PC-9 (cell line): Measurements from ENCODE around the gene R3HCC1L. TPM values are rescaled to one million over a fixed set of nuclear protein-coding genes. Genes with fewer than 3 reads are reported as not detected.

Experiments
- BruUV-seq: library from RNA; stranded (reverse); fragments of 400-500 nt; replicated peaks from 2 replicates; lab custom pipeline; 2021; lab: Mats Ljungman, UMichigan
- CTCF ChIA-PET: fragments of 300-600 bp; sonication (Branson Sonifier 250); formaldehyde crosslinking; loops from one replicate; lab custom pipeline; 2022; ENCODE audit warnings: antibody characterized with exemption; lab: Charles Lee
- POLR2A ChIA-PET: fragments of 300-600 bp; sonication (Branson Sonifier 250); formaldehyde crosslinking; loops from one replicate; lab custom pipeline; 2022; ENCODE audit warnings: antibody characterized with exemption; ENCODE audit not compliant: unreplicated experiment; lab: Charles Lee
- DNase-seq, 2 experiments: peaks; one replicate each; pipeline versions ENCODE4 v3.0.0 to v3.0.0-alpha.2; 2015 to 2022; ENCODE audit warnings: mixed read lengths in 1 of 2
- H2AFZ ChIP-seq: fragments of 200-600 bp; sonication (generic); 2 replicates; pipeline ENCODE4 v1.8.1; 2017; ENCODE audit warnings: antibody characterized with exemption
- H3F3A ChIP-seq: fragments of 200-600 bp; sonication (generic); 2 replicates; pipeline ENCODE4 v1.8.1; 2017; ENCODE audit warnings: antibody characterized with exemption, mild to moderate bottlenecking, low read depth; ENCODE audit not compliant: insufficient read depth
- H3K27ac ChIP-seq: fragments of 200-600 bp; sonication (generic); 2 replicates; pipeline ENCODE4 v1.6.1; 2016; ENCODE audit warnings: mixed run types
- H3K27me3 ChIP-seq: fragments of 200-600 bp; sonication (generic); 2 replicates; pipeline ENCODE4 v1.6.1; 2016; ENCODE audit warnings: low read depth, mixed run types; ENCODE audit not compliant: insufficient read depth
- H3K36me3 ChIP-seq: fragments of 200-600 bp; sonication (generic); 2 replicates; pipeline ENCODE4 v1.6.1; 2016; ENCODE audit warnings: low read depth, mixed run types
- H3K4me1 ChIP-seq: fragments of 200-600 bp; sonication (generic); replicated peaks from 2 replicates; pipeline ENCODE4 v1.6.1; 2016; ENCODE audit warnings: mixed run types; ENCODE audit not compliant: insufficient read depth
- H3K4me2 ChIP-seq: fragments of 200-600 bp; sonication (generic); 2 replicates; pipeline ENCODE4 v1.6.1; 2017; ENCODE audit warnings: mixed run types
- H3K4me3 ChIP-seq: fragments of 200-600 bp; sonication (generic); 2 replicates; pipeline ENCODE4 v1.6.1; 2016; ENCODE audit warnings: mixed run types
- H3K79me2 ChIP-seq: fragments of 200-600 bp; sonication (generic); 2 replicates; pipeline ENCODE4 v1.6.1; 2017; ENCODE audit warnings: low read depth, mixed run types
- H3K9me2 ChIP-seq: fragments of 200-600 bp; sonication (generic); 2 replicates; pipeline ENCODE4 v1.8.1; 2017; ENCODE audit warnings: mild to moderate bottlenecking; ENCODE audit not compliant: insufficient read depth
- H3K9me3 ChIP-seq: fragments of 200-600 bp; sonication (generic); 2 replicates; pipeline ENCODE4 v1.8.1; 2016; ENCODE audit warnings: low read depth; ENCODE audit not compliant: insufficient read depth
- H4K20me1 ChIP-seq: fragments of 200-600 bp; sonication (generic); 2 replicates; pipeline ENCODE4 v1.8.1; 2017; ENCODE audit not compliant: insufficient read depth
- CTCF ChIP-seq: fragments of 200-600 bp; sonication (generic); conservative IDR thresholded peaks from 2 replicates; pipeline ENCODE4 v1.6.1; 2017; ENCODE audit warnings: mixed run types, antibody characterized with exemption, mild to moderate bottlenecking, moderate library complexity
- EZH2 ChIP-seq: fragments of 200-600 bp; sonication (generic); IDR thresholded peaks from 2 replicates; pipeline ENCODE4 v1.8.0; 2017; ENCODE audit warnings: antibody characterized with exemption, low read depth
- intact Hi-C: fragments of 100-400 bp; cut with micrococcal nuclease; formaldehyde crosslinking; loops from one replicate; pipeline ENCODE4 v1.10.0; 2022; ENCODE audit not compliant: unreplicated experiment
- total RNA-seq: library from RNA; stranded (reverse); gene quantifications from 2 replicates; pipeline ENCODE4 v1.2.3, GENCODE V29; 2021

R3HCC1L gene
- total RNA-seq, 1 experiment from 2014 or later: 7.0 TPM

GRCh38 chr10:98196985-98197384, 62.5 kb downstream of the R3HCC1L start:
- Histone ChIP-seq H3K36me3 (no peaks in the 10 kb centered on the region), H3K9me3 (no peaks in the 10 kb centered on the region), H3K4me3 (no peak overlapping the region), H3K9me2 (no peaks in the 10 kb centered on the region), H3K27me3 (no peaks in the 10 kb centered on the region), H3K79me2 (no peaks in the 10 kb centered on the region), H3K4me2 (no peak overlapping the region), H4K20me1 (no peaks in the 10 kb centered on the region), H3F3A (no peaks in the 10 kb centered on the region), H2AFZ (no peak overlapping the region), H3K27ac (no peak overlapping the region), H3K4me1 (no peaks in the 10 kb centered on the region)
- TF ChIP-seq EZH2: no peak
- no peak for TF ChIP-seq CTCF
- POLR2A ChIA-PET: no interaction called here
- BruUV-seq: no TSS peak
- DNase-seq: no peak
- intact Hi-C loops: no loop called here
- CTCF ChIA-PET: no interaction called here

GRCh38 chr10:98201760-98202159, 67.3 kb downstream of the R3HCC1L start:
- H3K27ac ChIP-seq: no peak overlapping the region
- H3F3A ChIP-seq: no peaks in the 10 kb centered on the region
- ChIA-PET POLR2A (interaction anchor here (0.7 kb wide), 1 partner anchor 44 kb away, joined by 7 read pairs; no protein-coding TSS in a partner anchor), CTCF (no interaction called here)
- no peak overlapping the region for H2AFZ ChIP-seq
- no peak for TF ChIP-seq EZH2
- no peaks in the 10 kb centered on the region for H4K20me1 ChIP-seq
- no peaks in the 10 kb centered on the region for H3K27me3 ChIP-seq
- no peak for DNase-seq
- BruUV-seq: no TSS peak
- no peak overlapping the region for H3K4me2 ChIP-seq
- H3K4me3 ChIP-seq: no peak overlapping the region
- H3K9me3 ChIP-seq: no peaks in the 10 kb centered on the region
- no peaks in the 10 kb centered on the region for H3K79me2 ChIP-seq
- no peaks in the 10 kb centered on the region for H3K36me3 ChIP-seq
- H3K9me2 ChIP-seq: no peaks in the 10 kb centered on the region
- H3K4me1 ChIP-seq: no peaks in the 10 kb centered on the region
- intact Hi-C loops: no loop called here

GRCh38 chr10:98202378-98202777, 67.9 kb downstream of the R3HCC1L start:
- no peaks in the 10 kb centered on the region for H3K9me2 ChIP-seq
- H3K4me1 ChIP-seq: no peaks in the 10 kb centered on the region
- no peaks in the 10 kb centered on the region for H4K20me1 ChIP-seq
- H3K27me3 ChIP-seq: no peaks in the 10 kb centered on the region
- CTCF ChIA-PET: no interaction called here
- no peaks in the 10 kb centered on the region for H3F3A ChIP-seq
- TF ChIP-seq EZH2: no peak
- no peak for TF ChIP-seq CTCF
- H2AFZ ChIP-seq: no peak overlapping the region
- no TSS peak for BruUV-seq
- POLR2A ChIA-PET: no interaction called here
- no peak overlapping the region for H3K4me3 ChIP-seq
- intact Hi-C loops: no loop called here
- no peaks in the 10 kb centered on the region for H3K36me3 ChIP-seq
- no peak overlapping the region for H3K4me2 ChIP-seq
- H3K27ac ChIP-seq: no peak overlapping the region
- no peak for DNase-seq
- H3K9me3 ChIP-seq: no peaks in the 10 kb centered on the region
- H3K79me2 ChIP-seq: no peaks in the 10 kb centered on the region

- BruUV-seq: no TSS peak
Observed at GRCh38 chr10:98205351-98205750, 70.9 kb downstream of the R3HCC1L start.

More at GRCh38 chr10:98205351-98205750, 70.9 kb downstream of the R3HCC1L start:
- POLR2A ChIA-PET: no interaction called here
- H3K4me1 ChIP-seq: no peaks in the 10 kb centered on the region
- no peaks in the 10 kb centered on the region for H4K20me1 ChIP-seq
- H3F3A ChIP-seq: no peaks in the 10 kb centered on the region
- H3K27me3 ChIP-seq: no peaks in the 10 kb centered on the region
- H3K9me2 ChIP-seq: no peaks in the 10 kb centered on the region
- no peaks in the 10 kb centered on the region for H3K36me3 ChIP-seq
- no peak overlapping the region for H2AFZ ChIP-seq
- intact Hi-C loops: no loop called here
- H3K4me3 ChIP-seq: no peak overlapping the region
- CTCF ChIA-PET: no interaction called here
- H3K79me2 ChIP-seq: no peaks in the 10 kb centered on the region
- no peak overlapping the region for H3K4me2 ChIP-seq
- TF ChIP-seq EZH2: no peak
- no peak for TF ChIP-seq CTCF
- H3K9me3 ChIP-seq: no peaks in the 10 kb centered on the region
- DNase-seq: no peak
- no peak overlapping the region for H3K27ac ChIP-seq
